Natural killer cell treated with Interleukin-12 subunit alpha and Interleukin-12 subunit beta and Interleukin-15 and Interleukin-18, amount 100 ng/mL, for 72 hours (primary cell): ENCODE data around the gene ADAMTS12. TPM values are rescaled to one million over a fixed set of nuclear protein-coding genes. Genes with fewer than 3 reads are reported as not detected.

ENCODE experiments used
- ATAC-seq, 2 donors: fragments of 150-1000 bp; cut with Tn5 transposase in 1 of 2; sonication (Bioruptor Pico), chemical (Tn5 transposase) in 1 of 2; 2 replicates each; pipeline ENCODE4 v1.10.0; 2021
- DNase-seq: peaks from one replicate; pipeline ENCODE4 v3.0.0; 2022; ENCODE audit warnings: low spot score
- H3K27ac Mint-ChIP-seq, 2 donors: 1 replicate in 1 of 2; 2 replicates in 1 of 2; pipeline ENCODE4 v1.8.0; 2022; ENCODE audit warnings: mixed read lengths in 2 of 2, mild to moderate bottlenecking in 1 of 2, moderate library complexity in 1 of 2
- H3K27me3 Mint-ChIP-seq, 2 donors: 1 replicate in 1 of 2; 2 replicates in 1 of 2; pipeline ENCODE4 v1.8.0; 2022; ENCODE audit warnings: mixed read lengths in 2 of 2
- H3K36me3 Mint-ChIP-seq: one replicate; pipeline ENCODE4 v1.8.0; 2022; ENCODE audit warnings: mixed read lengths
- H3K4me1 Mint-ChIP-seq, 2 donors: 1 replicate in 1 of 2; 2 replicates in 1 of 2; pipeline ENCODE4 v1.8.0; 2022; ENCODE audit warnings: low read depth in 2 of 2, mixed read lengths in 2 of 2, mild to moderate bottlenecking in 1 of 2
- H3K4me3 Mint-ChIP-seq: one replicate; pipeline ENCODE4 v1.8.0; 2022; ENCODE audit warnings: mixed read lengths
- H3K9me3 Mint-ChIP-seq: 2 replicates; pipeline ENCODE4 v1.8.0; 2022; ENCODE audit warnings: mixed read lengths
- total RNA-seq, 2 donors: library from RNA; stranded (reverse); gene quantifications; one replicate each; pipeline ENCODE4 v1.2.3, GENCODE V29; 2022

The ADAMTS12 gene
- total RNA-seq, 2 donors from 2014 or later = not detected

- Mint-ChIP-seq H3K27ac (no peak overlapping the region), H3K4me1 (no peaks in the 10 kb centered on the region), H3K4me3 (no peak overlapping the region), H3K9me3 (no peaks in the 10 kb centered on the region), H3K27me3 (no peaks in the 10 kb centered on the region), H3K36me3 (no peaks in the 10 kb centered on the region)
- DNase-seq (no peak), ATAC-seq (peak in 1 of 2 donors; percentile 36)
Measured at GRCh38 chr5:33671700-33672291, 220.0 kb downstream of the ADAMTS12 start.

GRCh38 chr5:33662722-33663427 lies 228.9 kb downstream of the ADAMTS12 start:
- no peak for DNase-seq
- Mint-ChIP-seq H3K4me3 (no peak overlapping the region), H3K4me1 (no peaks in the 10 kb centered on the region), H3K27ac (no peak overlapping the region), H3K36me3 (no peaks in the 10 kb centered on the region), H3K27me3 (peaks cover 0 to 18% of the 10 kb centered on the region in 2 donors), H3K9me3 (peaks cover 11% of the 10 kb centered on the region)
- ATAC-seq = no peak

GRCh38 chr5:33659526-33660169 lies 232.1 kb downstream of the ADAMTS12 start:
- H3K36me3 Mint-ChIP-seq = no peaks in the 10 kb centered on the region
- H3K4me3 Mint-ChIP-seq = no peak overlapping the region
- no peaks in the 10 kb centered on the region for H3K4me1 Mint-ChIP-seq
- no peak for ATAC-seq
- no peak overlapping the region for H3K27ac Mint-ChIP-seq
- DNase-seq = no peak
- peaks cover 0 to 12% of the 10 kb centered on the region in 2 donors for H3K27me3 Mint-ChIP-seq
- peaks cover 15% of the 10 kb centered on the region for H3K9me3 Mint-ChIP-seq

GRCh38 chr5:33657804-33658440 lies 233.9 kb downstream of the ADAMTS12 start:
- no peaks in the 10 kb centered on the region for H3K4me1 Mint-ChIP-seq
- H3K4me3 Mint-ChIP-seq = no peak overlapping the region
- peaks cover 11% of the 10 kb centered on the region for H3K9me3 Mint-ChIP-seq
- DNase-seq = no peak
- H3K36me3 Mint-ChIP-seq = no peaks in the 10 kb centered on the region
- no peak overlapping the region for H3K27ac Mint-ChIP-seq
- H3K27me3 Mint-ChIP-seq = peaks cover 0 to 1% of the 10 kb centered on the region in 2 donors
- ATAC-seq = no peak

DNA sequence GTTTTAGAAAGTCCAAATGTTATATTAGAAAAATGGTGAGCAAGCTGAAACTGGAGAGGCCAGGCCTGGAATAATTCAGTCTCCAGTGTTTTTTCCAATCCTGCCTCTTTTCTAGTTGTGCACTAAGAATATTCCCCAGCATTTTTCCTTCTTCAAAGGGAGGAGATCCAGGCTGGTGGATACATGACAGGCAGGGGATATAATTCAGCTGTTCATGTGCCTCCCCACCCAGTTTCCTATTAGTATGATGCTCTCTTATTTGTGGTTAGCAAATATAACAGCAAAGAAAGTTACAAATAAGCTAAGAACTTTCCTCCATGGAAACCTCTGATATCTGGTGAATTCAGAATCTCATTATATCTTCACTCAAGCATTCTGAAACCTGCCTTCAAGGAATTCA lies 234.6 kb downstream of the ADAMTS12 start:
- Mint-ChIP-seq H3K9me3 (peaks cover 15% of the 10 kb centered on the region), H3K4me3 (no peak overlapping the region), H3K36me3 (no peaks in the 10 kb centered on the region)

DNA sequence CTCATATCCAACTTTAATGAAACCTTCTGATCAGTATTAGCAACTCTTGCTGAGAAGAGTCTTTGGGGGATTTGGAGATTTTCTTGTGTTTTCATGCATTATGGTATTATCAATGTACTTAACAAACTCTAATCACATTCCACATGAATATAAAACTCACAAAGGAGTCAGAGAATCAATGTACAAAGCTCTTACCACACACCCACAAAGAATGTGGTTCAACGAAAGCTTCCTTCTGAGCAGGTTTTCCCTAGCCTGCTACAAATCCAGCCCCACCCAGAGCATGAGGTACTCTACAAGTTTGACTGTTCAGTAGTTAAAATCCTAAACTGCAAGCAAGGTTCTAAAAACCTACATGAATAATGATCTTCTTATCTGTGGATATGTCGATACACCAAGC lies 240.9 kb downstream of the ADAMTS12 start:
- no peaks in the 10 kb centered on the region for H3K27me3 Mint-ChIP-seq
- ATAC-seq (no peak), DNase-seq (no peak)
- H3K4me1 Mint-ChIP-seq = no peaks in the 10 kb centered on the region
- no peaks in the 10 kb centered on the region for H3K36me3 Mint-ChIP-seq
- peaks cover 18% of the 10 kb centered on the region for H3K9me3 Mint-ChIP-seq
- no peak overlapping the region for H3K4me3 Mint-ChIP-seq
- no peak overlapping the region for H3K27ac Mint-ChIP-seq

More for the DNA sequence above, 234.6 kb downstream of the ADAMTS12 start:
- H3K27ac Mint-ChIP-seq = no peak overlapping the region
- H3K4me1 Mint-ChIP-seq = no peaks in the 10 kb centered on the region
- ATAC-seq (no peak), DNase-seq (no peak)
- H3K27me3 Mint-ChIP-seq = no peaks in the 10 kb centered on the region

GRCh38 chr5:33649549-33650482 lies 242.0 kb downstream of the ADAMTS12 start:
- H3K4me3 Mint-ChIP-seq = no peak overlapping the region
- no peaks in the 10 kb centered on the region for H3K27me3 Mint-ChIP-seq
- no peak overlapping the region for H3K27ac Mint-ChIP-seq
- H3K36me3 Mint-ChIP-seq = no peaks in the 10 kb centered on the region
- ATAC-seq = no peak
- H3K9me3 Mint-ChIP-seq = peaks cover 18% of the 10 kb centered on the region
- no peak for DNase-seq
- H3K4me1 Mint-ChIP-seq = no peaks in the 10 kb centered on the region

DNA sequence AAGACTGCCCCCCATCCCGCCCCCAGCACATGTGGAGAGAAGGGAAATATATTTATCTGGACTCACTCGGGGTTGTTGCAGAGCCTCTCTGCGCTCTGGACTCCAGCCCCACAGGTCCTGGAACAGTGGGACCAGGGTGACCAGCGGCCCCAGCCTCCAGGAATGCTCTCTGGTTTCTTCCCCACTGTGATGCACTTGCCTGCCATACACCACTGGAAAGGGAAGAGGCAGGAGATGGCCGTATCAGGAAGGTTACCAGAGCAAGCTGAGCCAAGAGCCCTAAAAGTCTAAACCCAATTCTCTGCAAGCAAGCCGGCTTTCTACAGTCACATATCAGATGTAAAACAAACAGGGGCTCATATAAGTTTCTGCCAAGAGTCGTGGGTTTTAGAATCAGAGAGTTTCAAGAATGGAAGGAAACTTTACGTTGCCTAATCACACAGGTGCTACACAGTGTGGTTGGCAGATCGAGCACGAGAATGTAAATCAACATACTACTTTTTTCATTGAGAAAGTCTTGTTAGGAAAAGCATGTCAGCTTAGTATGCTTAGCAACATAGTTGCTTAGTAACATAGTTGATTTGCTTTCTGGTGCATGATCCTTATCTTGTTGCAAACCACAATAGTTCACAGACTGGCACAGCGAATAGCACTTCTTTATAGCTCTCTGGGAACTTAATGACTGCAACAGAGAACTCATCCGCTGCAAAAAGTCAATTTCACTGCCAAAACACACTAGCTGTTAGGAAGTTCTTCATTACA lies 249.9 kb downstream of the ADAMTS12 start:
- Mint-ChIP-seq H3K27ac (no peak overlapping the region), H3K4me3 (no peak overlapping the region), H3K27me3 (no peaks in the 10 kb centered on the region), H3K36me3 (no peaks in the 10 kb centered on the region), H3K9me3 (peaks cover 16% of the 10 kb centered on the region), H3K4me1 (no peaks in the 10 kb centered on the region)
- no peak for ATAC-seq
- no peak for DNase-seq

- no peaks in the 10 kb centered on the region for H3K27me3 Mint-ChIP-seq
- ATAC-seq (no peak), DNase-seq (no peak)
- no peak overlapping the region for H3K4me3 Mint-ChIP-seq
- H3K36me3 Mint-ChIP-seq = no peaks in the 10 kb centered on the region
- no peak overlapping the region for H3K27ac Mint-ChIP-seq
- H3K9me3 Mint-ChIP-seq = peaks cover 14% of the 10 kb centered on the region
- H3K4me1 Mint-ChIP-seq = no peaks in the 10 kb centered on the region
Measured at GRCh38 chr5:33639474-33639873, 252.3 kb downstream of the ADAMTS12 start.

DNA sequence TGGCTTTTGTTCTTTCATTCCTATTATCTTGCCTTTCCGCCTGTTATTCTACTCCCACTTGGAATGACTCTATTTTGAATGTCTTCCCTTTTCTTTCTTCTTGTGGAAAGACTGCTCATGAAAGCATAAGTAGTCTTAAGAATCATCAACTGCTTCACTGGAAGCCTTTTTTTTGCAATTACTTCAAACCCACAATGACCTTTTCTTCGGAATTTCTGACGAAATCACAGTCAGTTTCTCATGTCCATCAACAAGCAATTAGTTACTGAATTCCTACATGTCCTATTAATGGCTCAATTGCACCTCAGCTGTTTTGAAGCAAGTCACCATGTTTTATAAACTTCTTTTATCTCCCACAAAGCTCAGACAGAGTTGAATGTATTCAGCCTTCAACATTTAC lies 254.8 kb downstream of the ADAMTS12 start:
- H3K4me3 Mint-ChIP-seq = no peak overlapping the region
- no peak for DNase-seq
- no peaks in the 10 kb centered on the region for H3K27me3 Mint-ChIP-seq
- ATAC-seq = no peak
- H3K4me1 Mint-ChIP-seq = no peaks in the 10 kb centered on the region
- H3K9me3 Mint-ChIP-seq = peaks cover 9% of the 10 kb centered on the region
- no peak overlapping the region for H3K27ac Mint-ChIP-seq
- H3K36me3 Mint-ChIP-seq = no peaks in the 10 kb centered on the region

DNA sequence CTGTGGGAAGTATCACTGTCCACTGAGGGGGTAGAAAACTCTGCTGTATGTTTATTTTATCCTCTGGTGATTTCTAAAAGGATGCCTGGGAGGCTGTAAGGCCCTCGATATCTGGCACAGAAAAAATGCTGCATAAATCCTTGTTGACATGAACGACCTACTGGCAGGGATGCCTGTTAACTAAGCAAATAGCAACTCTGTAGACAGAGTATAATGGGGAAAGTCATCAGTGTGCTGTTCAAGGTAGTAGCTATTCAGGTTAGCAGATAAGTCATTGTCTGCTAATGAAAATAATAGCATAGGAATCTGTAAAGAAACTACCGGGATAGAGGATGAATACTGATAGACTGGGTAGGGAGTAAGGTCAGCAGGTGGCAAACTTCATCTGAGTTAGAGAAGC lies 256.2 kb downstream of the ADAMTS12 start:
- ATAC-seq (no peak), DNase-seq (no peak)
- no peaks in the 10 kb centered on the region for H3K27me3 Mint-ChIP-seq
- H3K4me3 Mint-ChIP-seq = no peak overlapping the region
- H3K36me3 Mint-ChIP-seq = no peaks in the 10 kb centered on the region
- no peaks in the 10 kb centered on the region for H3K4me1 Mint-ChIP-seq
- no peak overlapping the region for H3K27ac Mint-ChIP-seq
- peaks cover 9% of the 10 kb centered on the region for H3K9me3 Mint-ChIP-seq

- Mint-ChIP-seq H3K27me3 (no peaks in the 10 kb centered on the region), H3K4me1 (no peaks in the 10 kb centered on the region), H3K27ac (no peak overlapping the region), H3K9me3 (peaks cover 9% of the 10 kb centered on the region), H3K4me3 (no peak overlapping the region), H3K36me3 (no peaks in the 10 kb centered on the region)
- DNase-seq (no peak), ATAC-seq (no peak)
Measured at GRCh38 chr5:33633699-33634098, 258.1 kb downstream of the ADAMTS12 start.

DNA sequence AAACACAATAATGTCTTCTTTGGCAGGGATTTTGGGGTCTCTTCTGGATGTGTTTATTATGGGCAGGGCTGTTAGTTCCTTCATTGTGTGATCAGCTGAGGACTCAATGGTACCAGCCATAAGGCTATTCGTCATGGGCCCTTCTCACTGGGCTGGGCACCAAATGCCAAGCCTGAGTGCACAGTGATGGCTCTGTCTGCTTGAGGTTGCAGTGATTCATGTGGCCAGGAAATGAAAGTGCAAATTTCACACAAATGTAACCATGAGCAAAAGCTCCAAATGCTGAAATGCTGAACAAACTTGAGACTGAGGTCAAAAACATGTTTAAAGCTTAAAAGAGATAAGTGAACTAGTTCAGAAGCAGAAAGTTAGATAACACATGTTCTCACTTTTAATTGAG lies 260.0 kb downstream of the ADAMTS12 start:
- H3K27ac Mint-ChIP-seq = no peak overlapping the region
- DNase-seq = no peak
- no peaks in the 10 kb centered on the region for H3K4me1 Mint-ChIP-seq
- H3K9me3 Mint-ChIP-seq = peaks cover 1% of the 10 kb centered on the region
- no peaks in the 10 kb centered on the region for H3K27me3 Mint-ChIP-seq
- H3K4me3 Mint-ChIP-seq = no peak overlapping the region
- H3K36me3 Mint-ChIP-seq = no peaks in the 10 kb centered on the region
- ATAC-seq = no peak
